Endodermal cell (in vitro differentiated cells): ENCODE results near the gene STXBP1. TPM values are rescaled to one million over a fixed set of nuclear protein-coding genes. Genes with fewer than 3 reads are reported as not detected.

Experiments used
- DNase-seq: peaks from one replicate; pipeline ENCODE4 v3.0.0-alpha.2; 2017
- H3K27ac ChIP-seq: 2 replicates; pipeline ENCODE4 v1.5.1; 2013; ENCODE audit warnings: mild to moderate bottlenecking, low read depth, low read length, moderate library complexity
- H3K27me3 ChIP-seq: 2 replicates; pipeline ENCODE4 v1.6.1; 2013; ENCODE audit warnings: mild to moderate bottlenecking, low read length, moderate library complexity; ENCODE audit not compliant: insufficient read depth, control insufficient read depth, poor library complexity, severe bottlenecking
- H3K36me3 ChIP-seq: 2 replicates; pipeline ENCODE4 v1.7.0; 2013; ENCODE audit warnings: mild to moderate bottlenecking, low read length, moderate library complexity; ENCODE audit not compliant: control insufficient read depth, insufficient read depth
- H3K4me1 ChIP-seq: one replicate; pipeline ENCODE4 v1.7.0; 2013; ENCODE audit warnings: low read length; ENCODE audit not compliant: control insufficient read depth, insufficient read depth
- H3K4me3 ChIP-seq: 2 replicates; pipeline ENCODE4 v1.5.1; 2013; ENCODE audit warnings: mild to moderate bottlenecking, low read length, moderate library complexity
- H3K9ac ChIP-seq: 2 replicates; pipeline ENCODE4 v1.6.1; 2013; ENCODE audit warnings: mild to moderate bottlenecking, low read length, moderate library complexity; ENCODE audit not compliant: poor library complexity, severe bottlenecking; ENCODE audit errors: extremely low read depth
- H3K9me3 ChIP-seq: 2 replicates; pipeline ENCODE4 v1.6.1; 2013; ENCODE audit warnings: mild to moderate bottlenecking, low read length, moderate library complexity; ENCODE audit not compliant: control insufficient read depth
- H3K27ac Mint-ChIP-seq: 2 replicates; pipeline ENCODE4 v1.8.0; 2020; ENCODE audit warnings: mixed read lengths
- H3K27me3 Mint-ChIP-seq: 2 replicates; pipeline ENCODE4 v1.8.0; 2021; ENCODE audit warnings: mild to moderate bottlenecking, mixed read lengths; ENCODE audit not compliant: insufficient read depth
- H3K36me3 Mint-ChIP-seq: 2 replicates; pipeline ENCODE4 v1.8.0; 2020; ENCODE audit warnings: low read depth, mixed read lengths
- H3K4me1 Mint-ChIP-seq: 2 replicates; pipeline ENCODE4 v1.8.0; 2020; ENCODE audit warnings: mixed read lengths
- H3K4me3 Mint-ChIP-seq: 2 replicates; pipeline ENCODE4 v1.8.0; 2020; ENCODE audit warnings: mild to moderate bottlenecking, moderate library complexity, mixed read lengths
- H3K9me3 Mint-ChIP-seq: 2 replicates; pipeline ENCODE4 v1.8.0; 2020; ENCODE audit warnings: mild to moderate bottlenecking, mixed read lengths
- whole genome bisulfite sequencing, 2 experiments: methylation state at CpG; one replicate each; pipeline versions ENCODE4 v1.1.5 to v1.1.7; 2013; ENCODE audit warnings: missing lambda C conversion rate in 2 of 2, mixed read lengths in 1 of 2; ENCODE audit not compliant: insufficient coverage in 1 of 2, insufficient read length in 1 of 2; 5-methylcytosine and 5-hydroxymethylcytosine counted together
- total RNA-seq, 2 donors: library from RNA; stranded (reverse); fragmentation: NEBNext Ultra II Directional in 1 of 2; extraction: Animal tissue kit (Norgen Biotek cat#: 25700) in 1 of 2; gene quantifications; 2 replicates in 1 of 2; 3 replicates in 1 of 2; pipeline ENCODE4 v1.2.1, GENCODE V29; 2021
- TF ChIP-seq, protein P1 (sequence below): fragments of 200-600 bp; sonication (generic); conservative IDR thresholded peaks from 2 replicates; pipeline ENCODE4 v1.5.0; 2021; ENCODE audit warnings: antibody characterized with exemption, mild to moderate bottlenecking

Gene STXBP1
- total RNA-seq, 2 donors from 2014 or later = 27.8 to 46.8 TPM

GRCh38 chr9:127640908-127641545 lies 28.9 kb downstream of the STXBP1 start:
- Mint-ChIP-seq H3K4me3 (no peak overlapping the region), H3K4me1 (peaks cover 27% of the 10 kb centered on the region), H3K36me3 (no peaks in the 10 kb centered on the region), H3K27ac (no peak overlapping the region), H3K27me3 (no peaks in the 10 kb centered on the region), H3K9me3 (no peaks in the 10 kb centered on the region)
- Histone ChIP-seq H3K27ac (no peak overlapping the region), H3K27me3 (no peaks in the 10 kb centered on the region), H3K4me3 (no peak overlapping the region), H3K36me3 (no peaks in the 10 kb centered on the region), H3K4me1 (peaks cover 11% of the 10 kb centered on the region), H3K9me3 (no peaks in the 10 kb centered on the region), H3K9ac (no peak overlapping the region)
- WGBS, 2 experiments = 96 to 98% methylated on average over 4 to 5 of the region's 5 CpGs
- TF ChIP-seq, protein P1, sequence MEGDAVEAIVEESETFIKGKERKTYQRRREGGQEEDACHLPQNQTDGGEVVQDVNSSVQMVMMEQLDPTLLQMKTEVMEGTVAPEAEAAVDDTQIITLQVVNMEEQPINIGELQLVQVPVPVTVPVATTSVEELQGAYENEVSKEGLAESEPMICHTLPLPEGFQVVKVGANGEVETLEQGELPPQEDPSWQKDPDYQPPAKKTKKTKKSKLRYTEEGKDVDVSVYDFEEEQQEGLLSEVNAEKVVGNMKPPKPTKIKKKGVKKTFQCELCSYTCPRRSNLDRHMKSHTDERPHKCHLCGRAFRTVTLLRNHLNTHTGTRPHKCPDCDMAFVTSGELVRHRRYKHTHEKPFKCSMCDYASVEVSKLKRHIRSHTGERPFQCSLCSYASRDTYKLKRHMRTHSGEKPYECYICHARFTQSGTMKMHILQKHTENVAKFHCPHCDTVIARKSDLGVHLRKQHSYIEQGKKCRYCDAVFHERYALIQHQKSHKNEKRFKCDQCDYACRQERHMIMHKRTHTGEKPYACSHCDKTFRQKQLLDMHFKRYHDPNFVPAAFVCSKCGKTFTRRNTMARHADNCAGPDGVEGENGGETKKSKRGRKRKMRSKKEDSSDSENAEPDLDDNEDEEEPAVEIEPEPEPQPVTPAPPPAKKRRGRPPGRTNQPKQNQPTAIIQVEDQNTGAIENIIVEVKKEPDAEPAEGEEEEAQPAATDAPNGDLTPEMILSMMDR = no peak
- DNase-seq = no peak

- Mint-ChIP-seq H3K4me3 (peak overlapping the region; percentile 16), H3K4me1 (peaks cover 27% of the 10 kb centered on the region), H3K9me3 (no peaks in the 10 kb centered on the region), H3K27ac (peak overlapping the region; percentile 56), H3K36me3 (no peaks in the 10 kb centered on the region), H3K27me3 (no peaks in the 10 kb centered on the region)
- H3K27me3 ChIP-seq = no peaks in the 10 kb centered on the region
- no peaks in the 10 kb centered on the region for H3K36me3 ChIP-seq
- no peak overlapping the region for H3K9ac ChIP-seq
- H3K27ac ChIP-seq = no peak overlapping the region
- no peaks in the 10 kb centered on the region for H3K9me3 ChIP-seq
- no peak overlapping the region for H3K4me3 ChIP-seq
- TF ChIP-seq, protein P1 = no peak
- WGBS, 2 experiments = 79 to 87% methylated on average over 8 to 10 of the region's 10 CpGs
- peaks cover 12% of the 10 kb centered on the region for H3K4me1 ChIP-seq
- no peak for DNase-seq
Measured at GRCh38 chr9:127642082-127642740, 30.1 kb downstream of the STXBP1 start.

GRCh38 chr9:127644146-127644827 lies 32.2 kb downstream of the STXBP1 start:
- DNase-seq = no peak
- Mint-ChIP-seq H3K27me3 (no peaks in the 10 kb centered on the region), H3K9me3 (no peaks in the 10 kb centered on the region), H3K27ac (peak overlapping the region; percentile 73), H3K36me3 (no peaks in the 10 kb centered on the region), H3K4me1 (peaks cover 25% of the 10 kb centered on the region), H3K4me3 (no peak overlapping the region)
- Histone ChIP-seq H3K27ac (no peak overlapping the region), H3K4me1 (peaks cover 12% of the 10 kb centered on the region), H3K36me3 (no peaks in the 10 kb centered on the region), H3K27me3 (no peaks in the 10 kb centered on the region), H3K4me3 (no peak overlapping the region), H3K9me3 (no peaks in the 10 kb centered on the region), H3K9ac (peak overlapping the region; percentile 18)
- WGBS, 2 experiments = 96 to 98% methylated on average over 6 to 8 of the region's 8 CpGs
- TF ChIP-seq, protein P1 = no peak
